GM21825 (cell line): ENCODE data around the gene FGF19.
"Not testable (repeated sequence)": the region's sequence is repeated elsewhere in the genome, so short reads cannot be mapped to it uniquely, and the experiment has no call there.

Experiments
- ATAC-seq: cut with Tn5 transposase; IDR thresholded peaks from one replicate; pipeline ENCODE4 v1.9.1; 2021; ENCODE audit warnings: mild to moderate bottlenecking, moderate library complexity; ENCODE audit not compliant: unreplicated experiment

Gene FGF19

DNA sequence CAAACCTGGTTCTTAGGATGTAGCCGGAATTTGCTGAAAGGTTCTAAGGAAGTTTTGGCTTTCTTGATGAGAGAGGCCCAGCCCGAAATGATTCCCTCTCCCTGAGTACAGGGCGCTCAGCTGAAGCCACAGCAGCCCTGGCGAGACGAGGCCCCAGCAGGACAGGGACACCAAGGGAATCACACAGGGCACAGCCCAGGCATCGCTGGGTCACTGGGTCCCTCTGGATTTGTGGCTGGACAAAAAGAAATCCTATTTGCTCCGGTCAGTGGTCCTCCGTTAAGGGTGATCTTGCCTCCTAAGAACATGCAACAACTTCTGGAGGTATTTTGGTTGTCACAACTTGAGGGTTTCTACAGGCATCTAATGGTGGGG lies 6.4 kb downstream of the FGF19 start:
- no peak for ATAC-seq

DNA sequence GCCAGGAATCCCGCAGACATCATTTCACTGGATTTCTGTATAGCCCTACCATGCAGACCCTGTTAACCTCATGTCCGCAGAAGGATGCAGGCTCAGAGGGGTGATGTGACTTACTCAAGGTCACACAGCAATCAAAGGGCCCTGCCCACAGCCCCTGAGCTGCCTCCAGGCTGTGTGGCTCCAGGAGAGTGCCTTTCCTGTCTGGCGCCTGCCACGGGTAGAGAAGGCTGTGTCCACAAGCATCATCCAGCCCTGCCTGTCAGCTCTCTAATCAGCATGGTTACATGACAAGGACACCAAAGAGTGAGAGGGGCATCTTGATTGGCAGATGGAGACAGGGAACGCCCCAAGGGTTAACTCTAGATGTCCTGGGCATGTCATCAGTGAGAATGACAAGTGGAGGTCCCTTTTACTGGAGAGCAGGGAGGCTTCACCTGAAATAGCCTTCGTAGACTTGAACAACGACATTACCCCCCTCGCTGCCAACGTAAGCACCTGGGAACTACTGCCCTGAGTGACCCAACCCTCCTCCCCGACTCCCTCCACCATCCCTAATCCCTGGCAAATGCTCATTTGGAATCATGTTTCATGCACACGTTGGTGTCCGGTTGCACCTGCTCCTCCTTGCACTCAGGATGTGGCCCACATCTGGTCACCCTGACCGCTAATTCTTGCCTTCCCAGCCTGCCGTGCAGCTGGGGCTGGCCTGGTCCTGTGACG lies 6.9 kb downstream of the FGF19 start:
- ATAC-seq, result no peak

DNA sequence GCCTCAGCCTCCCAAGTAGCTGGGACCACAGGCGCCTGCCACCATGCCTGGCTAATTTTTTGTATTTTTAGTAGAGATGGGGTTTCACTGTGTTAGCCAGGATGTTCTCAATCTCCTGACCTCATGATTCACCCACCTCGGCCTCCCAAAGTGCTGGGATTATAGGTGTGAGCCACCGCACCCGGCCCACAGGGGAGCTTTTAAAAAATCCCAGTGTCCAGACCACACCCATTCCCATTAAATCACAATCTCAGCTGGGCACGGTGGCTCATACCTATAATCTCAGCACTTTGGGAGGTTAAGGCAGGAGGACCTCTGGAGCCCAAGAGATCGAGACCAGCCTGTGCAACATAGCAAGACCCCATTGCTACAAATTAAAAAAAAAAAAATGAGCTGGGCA lies 7.8 kb downstream of the FGF19 start:
- ATAC-seq, result not testable (repeated sequence)

DNA sequence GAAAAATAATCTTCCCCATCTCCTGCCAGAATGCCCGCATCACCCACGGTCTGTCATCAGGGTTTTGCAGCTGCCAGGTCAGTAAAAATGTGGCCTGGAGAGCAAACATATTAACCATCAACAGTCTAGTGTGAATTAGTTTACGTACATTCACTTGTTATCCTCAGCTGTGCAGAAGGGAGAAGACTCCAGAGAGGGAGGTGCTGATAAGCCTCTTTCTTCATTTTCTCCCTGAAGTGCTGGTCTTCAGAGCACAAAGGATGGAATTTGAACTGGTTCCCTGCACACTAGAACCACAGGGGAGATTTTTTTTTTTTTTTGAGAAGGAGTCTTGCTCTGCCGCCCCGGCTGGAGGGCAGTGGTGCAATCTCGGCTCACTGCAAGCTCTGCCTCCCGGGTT lies 8.2 kb downstream of the FGF19 start:
- ATAC-seq, result no peak

- no peak for ATAC-seq
These were observed 9.0 kb downstream of the FGF19 start for GRCh38 chr11:69694781-69695180.

- no peak for ATAC-seq
These were observed 11.4 kb downstream of the FGF19 start for GRCh38 chr11:69692422-69692821.

DNA sequence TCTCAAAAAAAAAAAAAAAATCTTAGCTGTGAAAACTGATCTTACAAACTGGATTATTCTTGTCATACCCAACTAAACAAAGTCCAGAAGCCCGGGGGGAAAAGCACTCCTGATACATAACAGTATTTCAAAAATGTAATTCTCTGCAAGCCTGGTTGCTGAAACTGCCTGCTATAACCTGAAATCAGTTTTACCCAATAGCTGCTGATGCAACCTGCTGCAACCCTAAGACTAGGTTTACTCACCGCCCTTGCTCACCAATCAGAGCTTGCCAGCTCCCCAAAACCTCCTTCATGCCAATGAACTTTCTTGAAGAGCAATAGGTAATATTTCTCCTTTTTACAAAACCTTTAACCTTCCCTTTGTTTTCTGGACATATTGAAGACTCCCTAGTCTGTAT lies 12.4 kb downstream of the FGF19 start:
- no peak for ATAC-seq

- ATAC-seq, result no peak
These were observed 14.1 kb downstream of the FGF19 start for GRCh38 chr11:69689484-69690319.

DNA sequence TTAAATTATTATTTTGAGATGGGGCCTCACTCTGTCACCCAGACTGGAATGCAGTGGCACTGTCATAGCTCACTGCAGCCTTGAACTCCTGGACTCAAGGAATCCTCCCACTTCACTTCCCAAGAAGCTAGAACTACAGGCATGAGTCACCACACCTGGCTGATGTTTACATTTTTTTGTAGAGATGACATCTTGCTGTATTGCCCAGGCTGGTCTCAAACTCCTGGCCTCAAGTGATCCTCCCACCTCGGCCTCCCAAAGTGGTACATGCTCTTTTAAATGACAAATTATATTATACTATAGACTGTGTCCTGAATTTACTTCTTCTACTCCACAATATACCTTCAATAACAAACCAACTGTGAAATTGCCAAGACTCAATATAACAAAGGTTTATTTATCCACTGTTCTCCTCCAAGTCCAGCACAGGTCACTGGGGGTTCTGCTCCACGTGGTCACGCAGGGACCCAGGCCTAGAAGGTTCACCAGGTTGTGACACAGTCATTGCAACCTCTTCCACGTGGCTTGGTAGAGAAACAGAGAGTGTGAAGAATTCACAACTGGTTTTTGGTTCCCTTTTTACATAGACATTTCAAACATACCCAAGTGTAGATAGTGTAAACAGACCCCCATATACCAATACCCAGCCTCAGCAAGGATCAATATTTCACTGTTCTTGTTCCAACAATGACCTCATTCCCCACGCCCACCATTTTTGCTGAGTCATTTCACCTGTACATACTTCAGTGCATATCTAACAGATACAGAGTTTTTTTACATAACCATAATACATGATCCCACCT lies 15.7 kb downstream of the FGF19 start:
- ATAC-seq, result not testable (repeated sequence)

- ATAC-seq, result no peak
These were observed 17.0 kb downstream of the FGF19 start for GRCh38 chr11:69686856-69687255.

DNA sequence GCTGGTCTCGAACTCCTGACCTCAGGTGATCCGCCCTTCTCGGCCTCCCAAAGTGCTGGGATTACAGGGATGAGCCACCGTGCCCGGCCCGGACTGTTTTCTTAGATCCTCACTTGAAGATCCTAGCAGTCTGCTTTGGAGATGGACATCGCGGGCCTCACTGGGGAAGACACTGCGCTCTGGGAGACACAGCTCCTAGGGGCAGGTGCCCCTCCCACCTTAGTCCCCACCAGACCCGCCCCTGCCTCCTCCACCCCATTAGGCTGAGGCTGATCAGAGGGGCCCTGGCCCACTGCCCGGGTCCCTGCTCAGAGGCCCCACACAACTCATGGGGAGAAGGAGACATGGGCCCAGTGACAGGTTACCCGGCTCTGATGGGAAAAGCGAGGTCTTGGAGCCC lies 17.4 kb downstream of the FGF19 start:
- ATAC-seq, result no peak

DNA sequence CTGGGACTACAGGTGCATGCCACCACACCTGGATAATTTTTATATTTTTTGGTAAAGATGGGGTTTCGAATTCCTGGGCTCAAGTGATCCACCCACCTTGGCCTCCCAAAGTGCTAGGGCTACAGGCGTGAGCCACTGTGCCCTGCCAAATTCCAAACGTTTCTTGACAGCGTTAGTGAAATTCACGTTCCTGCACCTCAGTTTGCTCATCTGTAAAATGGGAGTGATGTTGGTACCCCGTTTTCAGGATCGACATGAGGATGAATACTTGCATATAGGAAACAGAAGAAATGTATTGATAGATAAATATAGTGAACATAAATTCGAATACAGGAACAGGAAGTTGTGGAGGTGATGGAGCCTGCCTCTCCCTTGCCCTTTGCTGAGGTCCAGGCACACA lies 18.5 kb downstream of the FGF19 start:
- ATAC-seq, result no peak

DNA sequence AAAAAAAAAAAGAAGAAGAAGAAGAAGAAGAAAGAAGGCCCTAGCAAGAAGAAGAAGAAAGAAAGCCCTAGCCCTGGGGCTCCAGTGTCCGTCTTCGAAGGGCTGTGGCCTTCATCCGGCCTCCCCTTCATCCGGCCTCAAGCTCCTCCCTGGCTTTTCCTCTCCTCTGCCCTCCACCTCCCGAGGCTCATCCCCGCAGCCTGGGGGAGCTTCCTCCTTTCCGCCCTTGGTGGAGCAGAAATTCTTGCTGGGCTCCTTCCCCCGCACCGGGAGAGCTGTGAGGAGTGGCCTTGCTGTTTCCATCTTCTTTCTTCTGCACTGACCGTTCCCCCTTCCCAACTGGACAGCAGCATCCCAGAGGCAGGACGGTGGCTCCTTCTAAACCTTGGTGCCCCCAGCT lies 19.2 kb downstream of the FGF19 start:
- no peak for ATAC-seq

DNA sequence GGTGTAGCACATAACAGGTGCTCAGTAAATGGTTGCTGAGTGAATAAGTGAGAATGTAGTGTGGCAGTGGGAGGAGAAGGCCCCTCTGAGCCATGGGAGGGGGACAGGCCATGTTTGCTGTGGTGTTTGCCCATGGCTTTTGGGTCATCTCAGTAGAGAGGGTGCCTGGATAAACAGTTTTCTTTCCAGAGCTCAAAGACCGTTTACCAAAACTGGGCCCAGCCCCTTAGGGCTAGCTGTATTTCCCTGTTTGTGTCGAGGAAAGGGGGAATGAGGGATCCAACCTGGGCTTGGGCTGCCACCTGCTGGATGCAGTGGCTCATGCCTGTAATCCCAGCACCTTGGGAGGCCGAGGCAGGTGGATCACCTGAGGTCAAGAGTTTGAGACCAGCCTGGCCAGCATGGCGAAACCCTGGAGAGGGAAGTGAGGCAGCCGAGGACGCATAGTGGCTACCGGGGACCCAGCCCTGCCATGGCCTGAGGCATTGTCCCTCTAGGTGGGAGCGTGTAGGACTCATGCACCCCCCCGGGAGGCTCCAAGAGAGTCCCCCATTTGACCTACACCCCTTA lies 20.0 kb downstream of the FGF19 start:
- ATAC-seq, result no peak

DNA sequence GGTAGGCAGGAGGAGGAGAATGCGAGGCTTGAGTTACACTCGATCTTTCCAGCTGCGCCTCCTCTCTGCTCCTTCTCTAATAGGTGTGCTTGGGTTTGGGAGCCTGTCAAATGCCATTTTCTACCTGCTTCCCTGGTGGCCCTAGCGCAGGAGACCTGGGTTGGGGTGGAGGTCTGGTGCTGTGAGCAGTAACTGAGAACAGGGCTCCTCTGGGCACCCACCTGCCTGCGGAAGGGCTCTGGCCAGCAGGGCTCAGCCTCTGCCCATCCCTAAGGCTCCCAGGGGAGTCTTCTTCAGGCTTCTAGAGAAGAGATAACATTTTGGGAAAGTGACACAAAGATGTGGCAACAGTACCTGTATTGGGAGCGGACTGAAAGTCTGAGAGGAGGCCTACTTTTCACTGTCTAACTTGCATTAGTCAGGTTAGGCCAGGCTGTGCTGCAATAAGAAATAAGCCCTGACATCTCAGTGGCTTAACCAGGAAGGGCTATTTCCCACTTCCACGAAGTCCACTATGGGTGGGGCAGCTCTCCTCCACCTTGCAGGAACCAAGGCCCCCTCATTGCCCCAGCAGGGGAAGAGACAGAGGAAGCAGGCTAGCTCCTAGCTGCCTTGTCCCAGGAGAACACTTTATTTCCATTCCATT lies 21.0 kb downstream of the FGF19 start:
- no peak for ATAC-seq

DNA sequence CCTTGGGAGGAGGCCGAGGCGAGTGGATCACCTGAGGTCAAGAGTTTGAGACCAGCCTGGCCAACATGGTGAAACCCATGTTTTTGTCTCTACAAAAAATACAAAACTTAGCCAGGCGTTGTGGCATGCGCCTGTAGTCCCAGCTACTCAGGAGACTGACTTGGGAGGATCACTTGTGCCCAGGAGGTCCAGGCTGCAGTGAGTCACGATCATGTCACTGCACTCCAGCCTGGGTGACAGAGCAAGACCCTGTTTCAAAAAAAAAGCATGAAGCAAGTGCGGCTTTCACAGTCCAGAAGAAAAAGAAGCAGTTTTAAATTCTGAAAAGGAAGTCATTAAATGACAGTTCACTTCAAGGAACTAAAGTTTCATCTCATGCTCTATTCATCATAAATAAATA lies 21.6 kb downstream of the FGF19 start:
- ATAC-seq, result no peak

- ATAC-seq, result no peak
These were observed 23.1 kb downstream of the FGF19 start for GRCh38 chr11:69680688-69681087.

DNA sequence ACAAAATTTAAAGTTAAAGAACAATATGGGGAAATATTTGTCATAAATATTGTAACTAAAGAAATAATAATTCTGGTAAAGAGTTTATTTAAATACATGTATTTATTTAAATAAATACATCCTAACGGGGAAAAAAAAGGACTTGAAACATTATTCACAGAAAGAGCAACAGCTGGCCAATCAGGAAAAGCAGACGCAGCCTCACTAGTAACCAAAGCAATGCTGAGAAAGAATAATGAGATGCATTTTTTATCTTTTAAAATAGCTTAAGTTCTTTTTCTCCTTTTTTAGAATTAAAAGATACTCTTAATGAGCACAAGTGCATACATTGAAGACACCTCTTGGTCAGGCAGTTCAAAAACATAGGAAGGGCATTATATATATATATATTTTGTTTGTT lies 26.1 kb downstream of the FGF19 start:
- no peak for ATAC-seq

DNA sequence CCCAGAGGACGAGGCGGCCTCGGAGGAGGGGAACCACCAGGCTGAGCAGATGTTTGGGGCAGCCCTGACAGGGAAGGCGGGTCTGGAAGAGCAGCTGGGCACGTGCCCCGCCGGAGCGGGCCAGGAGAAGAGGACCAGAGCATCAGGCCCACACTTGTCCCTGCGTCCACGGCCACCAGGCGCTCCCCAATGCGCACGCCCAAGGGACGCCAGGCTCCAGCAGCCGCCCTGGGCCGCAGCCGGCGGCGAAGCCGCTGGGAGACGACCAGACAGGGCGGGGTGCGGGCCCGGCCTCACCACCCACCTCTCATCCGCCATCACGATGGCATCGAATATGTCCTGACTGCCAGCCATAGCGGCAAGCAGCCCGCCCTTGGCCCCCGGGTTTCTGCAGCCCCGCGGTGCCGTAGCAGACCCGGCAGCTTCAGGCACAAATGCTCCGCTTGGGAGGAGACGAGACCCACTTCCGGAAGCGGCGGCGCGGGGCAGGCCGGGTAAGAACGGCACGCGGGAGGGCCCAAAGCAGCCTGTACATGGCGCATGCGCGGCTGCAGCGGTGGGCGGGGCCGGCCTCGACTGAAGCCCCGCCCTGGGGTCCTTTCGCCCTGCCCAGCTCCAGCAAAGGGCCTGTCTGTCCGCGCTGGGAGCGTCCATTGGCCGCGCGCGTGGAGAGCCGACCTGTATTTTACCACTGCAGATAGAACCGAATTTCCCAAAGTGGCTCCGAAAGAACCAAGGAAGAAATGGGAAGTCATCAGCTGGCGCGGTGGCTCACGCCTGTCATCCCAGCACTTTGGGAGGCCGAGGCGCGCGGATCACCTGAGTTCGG lies 28.7 kb downstream of the FGF19 start, which contains the start of gene LTO1:
TSS of gene LTO1 (minus strand) at position 468 of the 829 bp plus-strand sequence. CDS start at position 354, 114 bp downstream.
- ATAC-seq, result peak; percentile 72
